Ovary (tissue), 3 donors: ENCODE results near the gene ARHGEF7.

Source experiments
- EP300 ChIP-seq: sonication (generic); formaldehyde crosslinking; IDR thresholded peaks from one replicate; pipeline ENCODE4 v1.6.1; 2017; ENCODE audit warnings: antibody characterized with exemption
- POLR2A ChIP-seq: fragments of 450-650 bp; IDR thresholded peaks from one replicate; pipeline ENCODE4 v1.6.1; 2017; ENCODE audit warnings: antibody characterized with exemption, mild to moderate bottlenecking, moderate library complexity
- TF ChIP-seq, protein P1 (sequence below), 3 donors: fragments of 450-650 bp in 2 of 3; fragments of 200-600 bp in 1 of 3; IDR thresholded peaks; one replicate each; pipeline versions ENCODE4 v1.5.1 to v1.8.0; 2016 to 2022; ENCODE audit warnings: antibody characterized with exemption in 3 of 3, mild to moderate bottlenecking in 1 of 3
- donor health status: DM: no; HTN: no; CAD: no.

DNA sequence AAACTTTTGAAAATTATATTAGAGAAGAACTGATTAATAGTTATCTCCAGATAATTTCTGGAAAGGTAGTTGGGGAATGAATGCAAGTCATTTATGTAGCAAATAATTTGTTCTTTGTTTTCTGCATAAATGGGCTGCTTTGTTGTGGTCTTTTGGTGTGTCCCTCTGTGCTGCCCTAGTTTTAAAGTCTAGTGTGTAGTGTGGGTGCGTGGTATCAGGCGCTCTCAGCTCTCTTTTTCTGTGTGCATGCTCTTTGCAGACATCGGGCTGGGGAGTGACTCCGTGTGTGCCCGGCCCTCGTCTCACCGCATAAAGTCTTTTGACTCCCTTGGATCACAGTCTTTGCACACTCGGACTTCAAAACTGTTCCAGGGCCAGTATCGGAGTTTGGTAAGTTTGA is 94.5 kb downstream of the ARHGEF7 start:
- TF ChIP-seq, protein P1, sequence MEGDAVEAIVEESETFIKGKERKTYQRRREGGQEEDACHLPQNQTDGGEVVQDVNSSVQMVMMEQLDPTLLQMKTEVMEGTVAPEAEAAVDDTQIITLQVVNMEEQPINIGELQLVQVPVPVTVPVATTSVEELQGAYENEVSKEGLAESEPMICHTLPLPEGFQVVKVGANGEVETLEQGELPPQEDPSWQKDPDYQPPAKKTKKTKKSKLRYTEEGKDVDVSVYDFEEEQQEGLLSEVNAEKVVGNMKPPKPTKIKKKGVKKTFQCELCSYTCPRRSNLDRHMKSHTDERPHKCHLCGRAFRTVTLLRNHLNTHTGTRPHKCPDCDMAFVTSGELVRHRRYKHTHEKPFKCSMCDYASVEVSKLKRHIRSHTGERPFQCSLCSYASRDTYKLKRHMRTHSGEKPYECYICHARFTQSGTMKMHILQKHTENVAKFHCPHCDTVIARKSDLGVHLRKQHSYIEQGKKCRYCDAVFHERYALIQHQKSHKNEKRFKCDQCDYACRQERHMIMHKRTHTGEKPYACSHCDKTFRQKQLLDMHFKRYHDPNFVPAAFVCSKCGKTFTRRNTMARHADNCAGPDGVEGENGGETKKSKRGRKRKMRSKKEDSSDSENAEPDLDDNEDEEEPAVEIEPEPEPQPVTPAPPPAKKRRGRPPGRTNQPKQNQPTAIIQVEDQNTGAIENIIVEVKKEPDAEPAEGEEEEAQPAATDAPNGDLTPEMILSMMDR (IDR thresholded peaks at IDR 0.05), result no peak
- TF ChIP-seq POLR2A (no peak), EP300 (no peak)
